Endodermal cell (in vitro differentiated cells): ENCODE results near the gene PRRC2A. TPM values are rescaled to one million over a fixed set of nuclear protein-coding genes. Genes with fewer than 3 reads are reported as not detected.

Source experiments
- DNase-seq: peaks from one replicate; pipeline ENCODE4 v3.0.0-alpha.2; 2017
- H3K27ac ChIP-seq: 2 replicates; pipeline ENCODE4 v1.5.1; 2013; ENCODE audit warnings: mild to moderate bottlenecking, low read depth, low read length, moderate library complexity
- H3K27me3 ChIP-seq: 2 replicates; pipeline ENCODE4 v1.6.1; 2013; ENCODE audit warnings: mild to moderate bottlenecking, low read length, moderate library complexity; ENCODE audit not compliant: insufficient read depth, control insufficient read depth, poor library complexity, severe bottlenecking
- H3K36me3 ChIP-seq: 2 replicates; pipeline ENCODE4 v1.7.0; 2013; ENCODE audit warnings: mild to moderate bottlenecking, low read length, moderate library complexity; ENCODE audit not compliant: control insufficient read depth, insufficient read depth
- H3K4me1 ChIP-seq: one replicate; pipeline ENCODE4 v1.7.0; 2013; ENCODE audit warnings: low read length; ENCODE audit not compliant: control insufficient read depth, insufficient read depth
- H3K4me3 ChIP-seq: 2 replicates; pipeline ENCODE4 v1.5.1; 2013; ENCODE audit warnings: mild to moderate bottlenecking, low read length, moderate library complexity
- H3K9ac ChIP-seq: 2 replicates; pipeline ENCODE4 v1.6.1; 2013; ENCODE audit warnings: mild to moderate bottlenecking, low read length, moderate library complexity; ENCODE audit not compliant: poor library complexity, severe bottlenecking; ENCODE audit errors: extremely low read depth
- H3K9me3 ChIP-seq: 2 replicates; pipeline ENCODE4 v1.6.1; 2013; ENCODE audit warnings: mild to moderate bottlenecking, low read length, moderate library complexity; ENCODE audit not compliant: control insufficient read depth
- H3K27ac Mint-ChIP-seq: 2 replicates; pipeline ENCODE4 v1.8.0; 2020; ENCODE audit warnings: mixed read lengths
- H3K27me3 Mint-ChIP-seq: 2 replicates; pipeline ENCODE4 v1.8.0; 2021; ENCODE audit warnings: mild to moderate bottlenecking, mixed read lengths; ENCODE audit not compliant: insufficient read depth
- H3K36me3 Mint-ChIP-seq: 2 replicates; pipeline ENCODE4 v1.8.0; 2020; ENCODE audit warnings: low read depth, mixed read lengths
- H3K4me1 Mint-ChIP-seq: 2 replicates; pipeline ENCODE4 v1.8.0; 2020; ENCODE audit warnings: mixed read lengths
- H3K4me3 Mint-ChIP-seq: 2 replicates; pipeline ENCODE4 v1.8.0; 2020; ENCODE audit warnings: mild to moderate bottlenecking, moderate library complexity, mixed read lengths
- H3K9me3 Mint-ChIP-seq: 2 replicates; pipeline ENCODE4 v1.8.0; 2020; ENCODE audit warnings: mild to moderate bottlenecking, mixed read lengths
- CTCF ChIP-seq: fragments of 200-600 bp; sonication (generic); conservative IDR thresholded peaks from 2 replicates; pipeline ENCODE4 v1.5.0; 2021; ENCODE audit warnings: antibody characterized with exemption, mild to moderate bottlenecking
- WGBS, 2 experiments: methylation state at CpG; one replicate each; pipeline versions ENCODE4 v1.1.5 to v1.1.7; 2013; ENCODE audit warnings: missing lambda C conversion rate in 2 of 2, mixed read lengths in 1 of 2; ENCODE audit not compliant: insufficient coverage in 1 of 2, insufficient read length in 1 of 2; 5-methylcytosine and 5-hydroxymethylcytosine counted together
- total RNA-seq, 2 donors: library from RNA; stranded (reverse); fragmentation: NEBNext Ultra II Directional in 1 of 2; extraction: Animal tissue kit (Norgen Biotek cat#: 25700) in 1 of 2; gene quantifications; 2 replicates in 1 of 2; 3 replicates in 1 of 2; pipeline ENCODE4 v1.2.1, GENCODE V29; 2021

The PRRC2A gene
- total RNA-seq, 2 donors from 2014 or later: 329 to 330 TPM

- Mint-ChIP-seq H3K27ac (peak within 1 kb of the TSS; percentile 99), H3K4me1 (peaks cover 29% of the 10 kb centered on the region), H3K36me3 (peaks cover 66% of the 10 kb centered on the region), H3K9me3 (no peaks in the 10 kb centered on the region), H3K27me3 (no peaks in the 10 kb centered on the region), H3K4me3 (peak within 1 kb of the TSS; percentile 97)
- H3K4me1 ChIP-seq: peaks cover 3% of the 10 kb centered on the region
- peak; percentile 99 for DNase-seq
- H3K9ac ChIP-seq: peak within 1 kb of the TSS; percentile 86
- H3K27me3 ChIP-seq: no peaks in the 10 kb centered on the region
- no peak for TF ChIP-seq CTCF
- peaks cover 61% of the 10 kb centered on the region for H3K36me3 ChIP-seq
- WGBS, 2 experiments: 0 to 1% methylated on average over 21 to 63 of the region's 63 CpGs
- peak within 1 kb of the TSS; percentile 86 for H3K27ac ChIP-seq
- H3K9me3 ChIP-seq: no peaks in the 10 kb centered on the region
- peak within 1 kb of the TSS; percentile 96 for H3K4me3 ChIP-seq
These were observed 45.2 kb downstream of the PRRC2A start, which contains the start of gene CSNK2B for GRCh38 chr6:31665501-31666336. CSNK2B (plus strand) TSS chr6:31666080; CDS start chr6:31666832, 752 bp downstream.

GRCh38 chr6:31666337-31666965, 45.9 kb downstream of the PRRC2A start:
- Mint-ChIP-seq H3K9me3 (no peaks in the 10 kb centered on the region), H3K4me1 (peaks cover 24% of the 10 kb centered on the region), H3K27ac (peak overlapping the region; percentile 99), H3K4me3 (peak overlapping the region; percentile 97), H3K36me3 (peaks cover 72% of the 10 kb centered on the region), H3K27me3 (no peaks in the 10 kb centered on the region)
- WGBS, 2 experiments: 14 to 19% methylated on average over 15 of the region's 15 CpGs
- no peak for TF ChIP-seq CTCF
- Histone ChIP-seq H3K4me3 (peak overlapping the region; percentile 96), H3K27me3 (no peaks in the 10 kb centered on the region), H3K9ac (peak overlapping the region; percentile 75), H3K9me3 (no peaks in the 10 kb centered on the region), H3K4me1 (peaks cover 3% of the 10 kb centered on the region), H3K36me3 (peaks cover 68% of the 10 kb centered on the region), H3K27ac (no peak overlapping the region)
- DNase-seq: no peak

GRCh38 chr6:31669676-31670075, 49.2 kb downstream of the PRRC2A start, which contains the start of gene LY6G5B:
LY6G5B (plus strand) TSS chr6:31669976; CDS start chr6:31670951, 975 bp downstream.
- H3K9me3 Mint-ChIP-seq: no peaks in the 10 kb centered on the region
- Histone ChIP-seq H3K36me3 (peaks cover 62% of the 10 kb centered on the region), H3K27me3 (no peaks in the 10 kb centered on the region), H3K9me3 (no peaks in the 10 kb centered on the region), H3K4me1 (no peaks in the 10 kb centered on the region), H3K4me3 (no peak within 1 kb of the TSS), H3K27ac (no peak within 1 kb of the TSS), H3K9ac (no peak within 1 kb of the TSS)
- no peak within 1 kb of the TSS for H3K4me3 Mint-ChIP-seq
- peaks cover 9% of the 10 kb centered on the region for H3K4me1 Mint-ChIP-seq
- H3K36me3 Mint-ChIP-seq: peaks cover 67% of the 10 kb centered on the region
- no peak for DNase-seq
- 91 to 93% methylated on average over 3 to 8 of the region's 8 CpGs for WGBS, 2 experiments
- no peak within 1 kb of the TSS for H3K27ac Mint-ChIP-seq
- no peaks in the 10 kb centered on the region for H3K27me3 Mint-ChIP-seq
- no peak for TF ChIP-seq CTCF
